AG08395 (cell line): ENCODE results near the gene SIGLEC10.

ENCODE experiments used
- DNase-seq: peaks from one replicate; pipeline ENCODE4 v3.0.0; 2012; ENCODE audit warnings: mixed read lengths, low spot score

Gene SIGLEC10

DNA sequence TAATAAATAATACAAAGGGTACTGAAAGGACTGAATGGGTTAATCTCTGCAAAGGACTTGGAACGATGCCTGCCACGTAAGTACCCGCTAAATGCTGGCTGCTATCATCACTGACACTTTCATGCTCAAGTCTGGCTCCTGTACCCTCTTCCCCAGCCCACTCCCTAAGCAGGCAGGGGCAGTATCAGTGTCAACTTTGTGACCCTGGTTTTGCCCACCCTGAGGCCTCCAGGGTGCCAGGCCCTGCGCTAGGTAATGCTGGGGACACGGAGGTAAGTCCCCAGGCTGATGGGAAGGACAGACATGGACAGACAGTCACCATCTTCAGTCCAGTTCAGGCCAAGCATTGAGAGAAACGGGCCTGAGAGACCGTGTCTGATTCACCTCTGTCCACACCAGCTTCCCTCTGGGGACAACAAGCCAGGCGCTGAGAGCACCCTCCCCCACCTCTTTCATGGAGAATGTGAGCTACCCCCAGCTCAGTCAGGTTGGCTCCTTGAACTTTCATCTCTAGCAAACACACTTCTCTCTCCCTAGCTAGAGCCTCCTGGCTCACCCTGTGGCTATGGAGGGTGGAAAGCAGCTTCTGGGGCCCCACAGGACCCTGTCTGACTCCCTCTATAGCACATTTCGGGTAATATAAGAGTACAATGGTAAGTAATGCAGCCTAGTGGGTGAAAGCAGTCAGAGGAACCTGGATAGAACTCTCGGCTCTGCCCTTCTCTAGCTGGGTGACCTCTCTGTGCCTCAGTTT, 52.1 kb downstream of the SIGLEC10 start:
- peak; percentile 30 for DNase-seq

DNA sequence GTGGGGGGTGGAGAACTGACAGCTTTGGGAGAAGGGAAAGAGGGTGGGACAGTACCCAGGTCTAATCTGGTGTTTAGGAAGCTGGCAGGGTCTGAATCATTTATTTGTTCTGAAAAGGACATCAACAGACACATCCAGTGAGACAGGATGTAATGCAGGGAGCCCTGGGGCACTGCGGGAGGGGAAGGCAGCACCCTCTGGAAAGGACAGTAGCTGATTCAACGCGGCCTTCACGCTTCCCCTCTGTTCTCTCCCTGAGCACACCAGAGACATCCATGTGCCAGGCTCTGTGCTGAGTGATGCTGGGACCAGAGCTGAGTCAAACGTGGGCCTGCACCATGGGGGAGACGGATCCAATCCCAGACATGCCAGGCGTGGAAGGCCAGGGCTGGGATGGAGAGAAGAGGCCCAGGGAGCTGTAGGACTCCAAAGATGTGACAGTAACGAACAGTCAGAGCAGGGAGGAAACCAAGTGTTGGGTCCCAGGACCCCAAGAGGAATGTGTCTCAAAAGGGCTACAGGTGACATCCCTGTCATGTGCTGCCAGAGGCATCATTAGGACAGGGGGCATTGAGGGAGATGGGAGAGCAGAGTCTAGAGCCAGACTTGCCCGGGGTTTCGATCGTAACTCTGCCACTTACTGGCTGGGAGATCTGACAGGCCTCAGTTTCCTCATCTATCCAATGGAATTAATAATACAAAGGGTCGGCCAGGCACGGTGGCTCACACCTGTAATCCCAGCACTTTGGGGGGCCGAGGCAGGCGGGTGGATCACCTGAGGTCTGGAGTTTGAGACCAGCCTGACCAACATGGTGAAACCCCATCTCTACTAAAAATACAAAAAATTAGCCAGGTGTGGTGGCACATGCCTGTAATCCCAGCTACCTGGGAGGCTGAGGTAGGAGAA, 53.0 kb downstream of the SIGLEC10 start:
- DNase-seq: no peak

DNA sequence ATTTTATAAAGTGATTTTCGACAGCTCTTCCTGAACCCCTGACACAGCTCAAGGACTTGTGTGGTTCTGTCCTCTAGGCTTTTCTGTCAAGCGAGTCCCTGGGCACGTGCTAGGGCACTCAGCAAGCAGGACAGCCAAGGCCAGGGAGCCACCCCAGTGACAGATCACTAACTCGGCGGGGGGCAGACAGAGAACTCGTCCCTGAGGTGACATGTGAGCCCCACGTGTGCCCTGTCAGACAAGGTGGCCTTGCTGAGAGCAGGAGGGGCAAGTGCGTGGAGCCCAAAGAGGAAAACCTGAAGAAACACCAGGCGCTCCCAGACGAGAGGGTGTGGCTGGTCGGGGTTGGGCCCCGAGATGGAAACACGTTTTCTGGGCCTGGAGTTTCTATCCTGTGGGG, 56.2 kb downstream of the SIGLEC10 start:
- no peak for DNase-seq
